ENCODE results near the gene NEU4. TPM values are rescaled to one million over a fixed set of nuclear protein-coding genes. Genes with fewer than 3 reads are reported as not detected.

NEU4 gene
- polyA plus RNA-seq, 3 donors, result 0.26 to 2.6 (median 0.99) TPM

DNA sequence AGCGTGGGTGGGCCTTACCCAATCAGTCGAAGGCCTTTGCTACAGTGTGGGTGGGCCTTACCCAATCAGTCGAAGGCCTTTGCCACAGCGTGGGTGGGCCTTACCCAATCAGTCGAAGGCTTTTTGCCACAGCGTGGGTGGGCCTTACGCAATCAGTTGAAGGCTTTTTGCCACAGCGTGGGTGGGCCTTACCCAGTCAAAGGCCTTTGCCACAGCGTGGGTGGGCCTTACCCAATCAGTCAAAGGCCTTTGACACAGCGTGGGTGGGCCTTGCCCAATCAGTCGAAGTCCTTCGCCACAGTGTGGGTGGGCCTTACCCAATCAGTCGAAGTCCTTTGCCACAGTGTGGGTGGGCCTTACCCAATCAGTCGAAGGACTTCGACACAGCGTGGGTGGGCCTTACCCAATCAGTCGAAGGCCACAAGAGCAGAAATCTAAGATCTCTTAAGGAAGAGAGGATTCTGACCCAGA, 48.7 kb upstream of the NEU4 start:
- H3K27ac ChIP-seq (ENCODE audit: low read depth in 1 of 2, low read length in 2 of 2), result no peak overlapping the region
- DNase-seq, result no peak
- Mint-ChIP-seq H3K9me3 (peaks cover 2 to 8% (median 2%) of the 10 kb centered on the region in 7 donors), H3K4me3 (no peak overlapping the region), H3K4me1 (peaks cover 20% of the 10 kb centered on the region), H3K27me3 (ENCODE audit: low read depth in 3 of 3) (peaks cover 0 to 7% (median 0%) of the 10 kb centered on the region in 3 donors), H3K36me3 (peaks cover 39 to 54% of the 10 kb centered on the region in 2 donors), H3K27ac (no peak overlapping the region)
- H4K20me1 ChIP-seq (ENCODE audit: insufficient read depth, low read length), result no peaks in the 10 kb centered on the region
- no peak overlapping the region for H2AFZ ChIP-seq (ENCODE audit: insufficient read depth, low read depth, low read length, poor library complexity, severe bottlenecking)
- peaks cover 5 to 6% of the 10 kb centered on the region in 2 donors for H3K9me3 ChIP-seq (replicated peaks in 1 of 2; ENCODE audit: control insufficient read depth in 1 of 2, insufficient read depth in 1 of 2, low read length in 2 of 2)
- no peak overlapping the region for H3K4me2 ChIP-seq (replicated peaks; ENCODE audit: extremely low read depth, low read length, poor library complexity, severe bottlenecking)
- no peak overlapping the region for H3K9ac ChIP-seq (ENCODE audit: insufficient read depth, low read length, poor library complexity, severe bottlenecking)
- TF ChIP-seq, protein P1, sequence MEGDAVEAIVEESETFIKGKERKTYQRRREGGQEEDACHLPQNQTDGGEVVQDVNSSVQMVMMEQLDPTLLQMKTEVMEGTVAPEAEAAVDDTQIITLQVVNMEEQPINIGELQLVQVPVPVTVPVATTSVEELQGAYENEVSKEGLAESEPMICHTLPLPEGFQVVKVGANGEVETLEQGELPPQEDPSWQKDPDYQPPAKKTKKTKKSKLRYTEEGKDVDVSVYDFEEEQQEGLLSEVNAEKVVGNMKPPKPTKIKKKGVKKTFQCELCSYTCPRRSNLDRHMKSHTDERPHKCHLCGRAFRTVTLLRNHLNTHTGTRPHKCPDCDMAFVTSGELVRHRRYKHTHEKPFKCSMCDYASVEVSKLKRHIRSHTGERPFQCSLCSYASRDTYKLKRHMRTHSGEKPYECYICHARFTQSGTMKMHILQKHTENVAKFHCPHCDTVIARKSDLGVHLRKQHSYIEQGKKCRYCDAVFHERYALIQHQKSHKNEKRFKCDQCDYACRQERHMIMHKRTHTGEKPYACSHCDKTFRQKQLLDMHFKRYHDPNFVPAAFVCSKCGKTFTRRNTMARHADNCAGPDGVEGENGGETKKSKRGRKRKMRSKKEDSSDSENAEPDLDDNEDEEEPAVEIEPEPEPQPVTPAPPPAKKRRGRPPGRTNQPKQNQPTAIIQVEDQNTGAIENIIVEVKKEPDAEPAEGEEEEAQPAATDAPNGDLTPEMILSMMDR (IDR thresholded peaks at IDR 0.05), result no peak
- H3K79me2 ChIP-seq (ENCODE audit: insufficient read depth, low read length), result no peaks in the 10 kb centered on the region
- H3K4me1 ChIP-seq (ENCODE audit: control insufficient read depth in 1 of 2, insufficient read depth in 2 of 2, low read length in 2 of 2), result peaks cover 11 to 14% of the 10 kb centered on the region in 2 donors
- WGBS (ENCODE audit: insufficient coverage), result 96% methylated on average over 12 of the region's 17 CpGs
- H3K36me3 ChIP-seq (replicated peaks in 1 of 2; ENCODE audit: control insufficient read depth in 1 of 2, insufficient read depth in 2 of 2, low read length in 2 of 2), result peaks cover 16 to 55% of the 10 kb centered on the region in 2 donors
- H3K27me3 ChIP-seq (ENCODE audit: control insufficient read depth in 2 of 2, insufficient read depth in 2 of 2, low read length in 2 of 2), result no peaks in the 10 kb centered on the region
- intact Hi-C loops (cut with micrococcal nuclease), result no loop called here
- no peak overlapping the region for H3K4me3 ChIP-seq (replicated peaks in 1 of 3; ENCODE audit: low read depth in 2 of 3, low read length in 3 of 3)

DNA sequence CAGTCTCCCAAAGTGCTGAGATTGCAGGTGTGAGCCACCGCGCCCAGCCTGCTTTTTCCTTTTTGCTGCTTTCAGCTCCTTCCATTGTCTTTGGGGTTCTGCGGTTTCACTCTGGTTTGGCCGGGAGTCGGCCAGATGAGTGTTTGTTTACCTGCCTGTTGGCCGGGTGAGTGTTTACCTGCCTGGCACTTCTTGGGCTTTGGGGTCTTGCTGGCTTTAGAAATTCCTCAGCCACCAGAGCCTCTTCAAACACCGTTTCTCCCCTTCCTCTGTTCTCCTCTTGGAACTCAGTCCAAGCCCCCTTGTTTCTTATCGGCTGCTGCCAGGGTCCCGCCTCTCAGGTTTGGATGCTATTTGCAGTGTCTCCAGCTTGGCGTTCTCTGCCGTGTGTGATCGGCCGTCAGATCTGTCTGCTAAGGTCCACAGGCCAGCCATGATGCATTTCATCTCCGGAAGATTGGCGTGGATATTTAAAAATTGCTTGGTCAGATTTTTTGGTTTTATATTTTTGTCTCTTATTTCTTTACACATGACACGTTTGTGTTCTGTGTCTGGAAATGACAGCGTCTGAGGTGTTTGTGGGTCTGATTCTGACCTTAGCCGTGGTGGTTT, 46.6 kb upstream of the NEU4 start:
- intact Hi-C loops (cut with micrococcal nuclease), result no loop called here

More for the DNA sequence above, 46.6 kb upstream of the NEU4 start:
- H3K27ac ChIP-seq (ENCODE audit: low read depth in 1 of 2, low read length in 2 of 2), result no peak overlapping the region
- no peak overlapping the region for H3K4me3 ChIP-seq (replicated peaks in 1 of 3; ENCODE audit: low read depth in 2 of 3, low read length in 3 of 3)
- no peaks in the 10 kb centered on the region for H3K27me3 ChIP-seq (ENCODE audit: control insufficient read depth in 2 of 2, insufficient read depth in 2 of 2, low read length in 2 of 2)
- Mint-ChIP-seq H3K27me3 (ENCODE audit: low read depth in 3 of 3) (peaks cover 0 to 7% (median 0%) of the 10 kb centered on the region in 3 donors), H3K4me3 (no peak overlapping the region), H3K4me1 (peaks cover 20% of the 10 kb centered on the region), H3K9me3 (peaks cover 0 to 8% (median 2%) of the 10 kb centered on the region in 7 donors), H3K36me3 (peaks cover 24 to 35% of the 10 kb centered on the region in 2 donors), H3K27ac (peak overlapping the region in 3 of 7 donors; percentile 47 to 75 (median 47))
- no peak for DNase-seq
- peaks cover 6 to 34% of the 10 kb centered on the region in 2 donors for H3K36me3 ChIP-seq (replicated peaks in 1 of 2; ENCODE audit: control insufficient read depth in 1 of 2, insufficient read depth in 2 of 2, low read length in 2 of 2)
- 96% methylated on average over 14 of the region's 18 CpGs for WGBS (ENCODE audit: insufficient coverage)
- H3K4me2 ChIP-seq (replicated peaks; ENCODE audit: extremely low read depth, low read length, poor library complexity, severe bottlenecking), result no peak overlapping the region
- TF ChIP-seq, protein P1 (IDR thresholded peaks at IDR 0.05), result no peak
- no peaks in the 10 kb centered on the region for H4K20me1 ChIP-seq (ENCODE audit: insufficient read depth, low read length)
- H3K9me3 ChIP-seq (replicated peaks in 1 of 2; ENCODE audit: control insufficient read depth in 1 of 2, insufficient read depth in 1 of 2, low read length in 2 of 2), result peaks cover 5 to 6% of the 10 kb centered on the region in 2 donors
- no peak overlapping the region for H2AFZ ChIP-seq (ENCODE audit: insufficient read depth, low read depth, low read length, poor library complexity, severe bottlenecking)
- H3K9ac ChIP-seq (ENCODE audit: insufficient read depth, low read length, poor library complexity, severe bottlenecking), result no peak overlapping the region
- peaks cover 11 to 14% of the 10 kb centered on the region in 2 donors for H3K4me1 ChIP-seq (ENCODE audit: control insufficient read depth in 1 of 2, insufficient read depth in 2 of 2, low read length in 2 of 2)
- H3K79me2 ChIP-seq (ENCODE audit: insufficient read depth, low read length), result no peaks in the 10 kb centered on the region

All from CD14-positive monocyte (primary cell).